ENCODE results near the gene TSKU.

DNA sequence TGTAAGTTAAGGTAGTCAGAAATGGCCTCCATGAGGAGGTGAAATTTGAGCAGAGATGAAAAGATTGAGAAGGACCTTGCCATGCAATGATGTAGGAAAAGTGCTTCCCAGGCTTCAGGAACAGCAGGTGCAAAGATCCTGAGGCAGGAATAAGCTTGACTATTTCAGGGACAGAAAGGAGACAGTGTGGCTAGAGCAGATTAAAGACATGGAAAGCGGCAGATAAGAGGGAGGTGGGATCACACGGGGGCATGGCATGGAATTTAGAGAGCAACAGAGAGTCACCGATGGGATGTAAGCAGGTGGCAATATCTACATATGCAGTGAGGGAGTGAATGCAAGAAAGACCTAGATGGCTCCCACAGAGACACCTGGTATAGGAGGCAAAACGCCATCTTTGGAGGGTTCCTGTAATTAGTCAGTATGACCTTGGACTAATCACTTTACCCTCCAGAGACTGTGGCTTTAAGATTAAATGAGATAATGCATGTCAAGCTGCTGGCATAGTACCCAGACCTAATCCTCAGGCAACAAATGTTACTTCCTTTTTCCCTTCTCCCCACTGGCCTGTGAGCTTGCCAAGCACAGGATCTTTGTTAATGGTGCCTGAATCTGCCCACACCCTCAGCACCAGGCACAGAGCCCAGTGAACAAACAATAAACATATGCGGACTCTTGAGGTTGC, 52.9 kb downstream of the TSKU start:
- TF ChIP-seq EZH2 (IDR thresholded peaks at IDR 0.05) (no peak), EZH2phosphoT487 (IDR thresholded peaks at IDR 0.05) (no peak)
- TF ChIP-seq, protein P1, sequence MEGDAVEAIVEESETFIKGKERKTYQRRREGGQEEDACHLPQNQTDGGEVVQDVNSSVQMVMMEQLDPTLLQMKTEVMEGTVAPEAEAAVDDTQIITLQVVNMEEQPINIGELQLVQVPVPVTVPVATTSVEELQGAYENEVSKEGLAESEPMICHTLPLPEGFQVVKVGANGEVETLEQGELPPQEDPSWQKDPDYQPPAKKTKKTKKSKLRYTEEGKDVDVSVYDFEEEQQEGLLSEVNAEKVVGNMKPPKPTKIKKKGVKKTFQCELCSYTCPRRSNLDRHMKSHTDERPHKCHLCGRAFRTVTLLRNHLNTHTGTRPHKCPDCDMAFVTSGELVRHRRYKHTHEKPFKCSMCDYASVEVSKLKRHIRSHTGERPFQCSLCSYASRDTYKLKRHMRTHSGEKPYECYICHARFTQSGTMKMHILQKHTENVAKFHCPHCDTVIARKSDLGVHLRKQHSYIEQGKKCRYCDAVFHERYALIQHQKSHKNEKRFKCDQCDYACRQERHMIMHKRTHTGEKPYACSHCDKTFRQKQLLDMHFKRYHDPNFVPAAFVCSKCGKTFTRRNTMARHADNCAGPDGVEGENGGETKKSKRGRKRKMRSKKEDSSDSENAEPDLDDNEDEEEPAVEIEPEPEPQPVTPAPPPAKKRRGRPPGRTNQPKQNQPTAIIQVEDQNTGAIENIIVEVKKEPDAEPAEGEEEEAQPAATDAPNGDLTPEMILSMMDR (IDR thresholded peaks at IDR 0.05): no peak
